NK-92 treated with Interleukin-12 subunit alpha and Interleukin-12 subunit beta, amount 100 ng/mL, for 24 hours (cell line): Measurements from ENCODE around the gene KLK2.
"Not testable (repeated sequence)": the region's sequence is repeated elsewhere in the genome, so short reads cannot be mapped to it uniquely, and the experiment has no call there.

Experiments used
- DNase-seq: peaks from one replicate; lab custom pipeline; 2025; lab: John Stamatoyannopoulos, UW

KLK2 gene

DNA sequence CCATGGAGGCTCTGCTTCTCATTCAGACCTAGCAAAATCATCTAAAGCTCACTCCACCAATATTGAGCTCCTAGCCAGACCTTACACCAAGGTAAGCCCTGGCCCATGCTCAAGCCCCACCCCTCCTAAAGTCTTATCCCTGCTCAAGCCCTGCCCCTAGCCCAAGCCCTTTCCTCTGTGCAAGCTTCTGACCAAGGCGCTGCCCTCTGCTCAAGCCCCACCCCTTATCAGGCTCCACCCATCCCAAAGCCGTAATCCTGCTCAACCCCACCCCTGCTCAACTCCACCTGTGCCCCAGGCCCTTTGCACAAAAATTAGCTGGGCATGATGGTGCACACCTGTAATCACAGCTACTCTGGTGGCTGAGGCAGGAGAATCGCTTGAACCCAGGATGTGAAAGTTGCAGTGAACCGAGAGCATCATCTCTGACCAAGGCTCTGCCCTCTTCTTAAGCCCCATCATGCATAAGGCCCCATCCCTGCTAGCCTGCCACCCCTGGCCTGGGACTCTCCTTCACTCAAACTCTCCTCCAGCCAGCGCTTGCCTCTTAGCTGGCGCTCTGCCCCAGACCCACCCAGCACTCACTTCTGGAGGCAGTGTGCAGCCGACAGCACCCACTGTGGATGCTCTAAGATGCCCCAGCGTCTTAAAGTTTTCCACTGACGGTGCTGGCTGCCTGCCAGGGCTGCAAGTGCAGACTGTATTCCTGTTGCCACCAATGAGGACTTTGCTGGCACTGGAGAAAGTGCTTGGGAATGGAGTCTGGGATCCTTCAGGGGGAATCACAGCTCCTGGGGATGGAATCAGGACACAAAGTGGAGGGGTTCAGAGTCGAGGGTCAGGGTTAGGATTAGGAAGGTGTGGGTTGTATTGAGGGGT, 21.5 kb downstream of the KLK2 start:
- DNase-seq = no peak

DNA sequence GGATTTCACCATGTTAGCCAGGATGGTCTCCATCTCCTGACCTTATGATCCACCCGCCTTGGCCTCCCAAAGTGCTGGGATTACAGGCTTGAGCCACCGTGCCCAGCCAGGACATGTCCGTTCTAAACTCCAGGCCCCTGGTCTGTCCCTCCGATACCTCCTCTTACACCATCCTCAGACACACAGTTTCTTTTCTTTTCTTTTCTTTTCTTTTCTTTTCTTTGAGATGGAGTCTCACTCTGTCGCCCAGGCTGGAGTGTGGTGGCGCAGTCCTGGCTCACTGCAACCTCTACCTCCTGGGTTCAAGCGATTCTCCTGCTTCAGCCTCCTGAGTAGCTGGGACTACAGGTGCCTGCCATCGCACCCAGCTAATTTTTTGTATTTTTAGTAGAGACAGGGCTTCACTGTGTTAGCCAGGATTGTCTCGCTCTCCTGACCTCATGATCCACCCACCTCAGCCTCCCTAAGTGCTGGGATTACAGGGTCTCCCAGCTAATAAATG, 22.9 kb downstream of the KLK2 start:
- DNase-seq = not testable (repeated sequence)

- peak; percentile 73 for DNase-seq
These were observed 23.5 kb downstream of the KLK2 start for GRCh38 chr19:50896591-50897190.

GRCh38 chr19:50897191-50897607, 24.0 kb downstream of the KLK2 start:
- no peak for DNase-seq

GRCh38 chr19:50897612-50898011, 24.4 kb downstream of the KLK2 start:
- DNase-seq = no peak

DNA sequence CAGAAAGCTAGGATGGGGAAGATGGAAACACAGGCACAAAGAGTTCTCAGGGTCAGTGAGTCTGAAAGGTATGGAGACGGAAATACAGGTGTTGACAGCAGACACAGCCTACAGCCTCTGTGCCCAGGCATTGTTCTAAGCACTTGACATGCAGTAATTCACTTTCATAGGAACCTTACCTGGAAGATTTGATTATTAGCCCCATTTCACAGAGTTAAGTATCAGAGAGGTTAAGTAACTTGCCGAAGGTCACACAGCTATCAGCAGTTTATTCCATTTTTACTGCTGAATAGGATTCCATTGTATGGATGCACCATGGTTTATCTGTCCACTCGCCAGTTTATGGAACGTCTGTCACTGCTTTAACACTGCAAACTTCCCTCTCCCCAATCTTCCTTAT, 24.8 kb downstream of the KLK2 start:
- DNase-seq = no peak

- no peak for DNase-seq
These were observed 26.3 kb downstream of the KLK2 start for GRCh38 chr19:50899569-50899968.

DNA sequence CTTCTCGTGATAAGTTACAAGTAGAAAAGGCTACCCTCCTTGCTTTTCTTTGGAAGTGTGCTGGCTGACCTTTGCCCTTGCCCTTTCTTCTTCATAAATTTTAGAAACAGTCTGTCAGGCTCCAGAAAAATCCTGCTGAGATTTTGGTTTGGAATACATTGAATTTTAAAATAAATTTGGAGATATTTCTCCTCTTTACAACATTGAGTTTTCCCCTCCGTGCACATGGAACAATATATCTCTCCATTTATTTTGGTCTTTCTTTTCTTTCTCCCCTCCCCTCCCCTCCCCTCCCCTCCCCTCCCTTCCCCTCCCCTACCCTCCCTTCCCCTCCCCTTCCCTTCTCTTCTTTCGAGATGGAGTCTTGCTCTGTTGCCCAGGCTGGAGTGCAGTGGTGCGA, 29.4 kb downstream of the KLK2 start:
- no peak for DNase-seq

DNA sequence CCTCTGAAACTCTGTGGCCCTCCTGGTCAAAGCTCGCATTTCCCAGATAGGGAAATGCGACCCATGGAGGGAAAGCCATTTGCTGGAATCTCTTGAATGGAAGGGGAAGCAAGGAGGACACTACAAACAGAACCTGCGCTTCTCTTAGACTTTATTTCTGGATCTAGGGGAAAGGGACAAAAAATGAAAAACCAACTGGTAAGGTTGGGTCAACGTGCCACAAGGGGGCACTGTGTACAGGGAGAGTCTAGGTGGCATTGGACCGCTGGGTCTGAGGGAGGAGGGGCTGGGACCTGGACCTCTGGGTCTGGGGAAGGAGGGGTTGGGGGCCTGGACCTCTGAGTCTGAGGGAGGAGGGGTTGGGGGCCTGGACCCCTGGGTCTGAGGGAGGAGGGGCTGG, 33.0 kb downstream of the KLK2 start:
- no peak for DNase-seq

- DNase-seq = no peak
These were observed 35.1 kb downstream of the KLK2 start for GRCh38 chr19:50908336-50908735.

DNA sequence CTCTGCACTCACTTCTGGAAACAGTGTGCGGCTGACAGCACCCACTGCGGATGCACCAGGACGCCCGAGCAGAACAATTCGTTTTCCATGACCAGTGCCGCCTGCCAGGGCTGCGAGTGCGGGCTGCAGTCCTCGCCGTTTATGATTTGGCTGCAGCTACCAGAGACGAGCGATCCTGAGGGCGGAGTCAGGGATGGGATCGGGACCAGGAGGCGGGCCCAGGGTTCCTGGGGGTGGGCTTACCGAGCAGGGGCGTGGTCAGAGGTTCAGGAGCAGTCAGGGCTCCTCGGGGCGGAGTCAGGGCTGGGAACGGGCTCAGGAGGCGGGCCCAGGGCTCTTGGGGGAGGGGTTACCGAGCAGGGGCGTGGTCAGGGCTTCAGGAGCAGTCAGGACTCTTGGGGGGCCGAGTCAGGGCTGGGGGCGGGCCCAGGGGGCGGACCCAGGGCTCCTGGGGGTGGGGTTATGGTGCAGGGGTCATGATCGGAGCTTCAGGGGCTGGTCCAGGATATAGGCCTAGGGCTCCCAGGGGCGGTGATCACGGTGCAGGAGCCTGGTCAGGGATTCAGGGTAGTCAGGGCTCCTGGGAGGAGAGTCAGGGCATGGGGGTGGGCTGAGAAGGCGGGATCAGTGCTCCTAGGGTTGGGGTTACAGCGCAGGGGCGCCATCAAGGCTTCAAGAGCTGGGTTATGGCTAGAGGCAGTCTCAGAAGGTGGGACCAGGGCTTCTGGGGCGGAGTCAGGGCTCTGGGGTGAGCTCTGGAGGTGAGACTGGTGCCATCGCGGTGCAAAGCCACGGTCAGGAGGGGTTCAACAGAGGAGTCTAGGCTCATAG, 36.2 kb downstream of the KLK2 start:
- no peak for DNase-seq

GRCh38 chr19:50910722-50911121, 37.5 kb downstream of the KLK2 start:
- DNase-seq = no peak

DNA sequence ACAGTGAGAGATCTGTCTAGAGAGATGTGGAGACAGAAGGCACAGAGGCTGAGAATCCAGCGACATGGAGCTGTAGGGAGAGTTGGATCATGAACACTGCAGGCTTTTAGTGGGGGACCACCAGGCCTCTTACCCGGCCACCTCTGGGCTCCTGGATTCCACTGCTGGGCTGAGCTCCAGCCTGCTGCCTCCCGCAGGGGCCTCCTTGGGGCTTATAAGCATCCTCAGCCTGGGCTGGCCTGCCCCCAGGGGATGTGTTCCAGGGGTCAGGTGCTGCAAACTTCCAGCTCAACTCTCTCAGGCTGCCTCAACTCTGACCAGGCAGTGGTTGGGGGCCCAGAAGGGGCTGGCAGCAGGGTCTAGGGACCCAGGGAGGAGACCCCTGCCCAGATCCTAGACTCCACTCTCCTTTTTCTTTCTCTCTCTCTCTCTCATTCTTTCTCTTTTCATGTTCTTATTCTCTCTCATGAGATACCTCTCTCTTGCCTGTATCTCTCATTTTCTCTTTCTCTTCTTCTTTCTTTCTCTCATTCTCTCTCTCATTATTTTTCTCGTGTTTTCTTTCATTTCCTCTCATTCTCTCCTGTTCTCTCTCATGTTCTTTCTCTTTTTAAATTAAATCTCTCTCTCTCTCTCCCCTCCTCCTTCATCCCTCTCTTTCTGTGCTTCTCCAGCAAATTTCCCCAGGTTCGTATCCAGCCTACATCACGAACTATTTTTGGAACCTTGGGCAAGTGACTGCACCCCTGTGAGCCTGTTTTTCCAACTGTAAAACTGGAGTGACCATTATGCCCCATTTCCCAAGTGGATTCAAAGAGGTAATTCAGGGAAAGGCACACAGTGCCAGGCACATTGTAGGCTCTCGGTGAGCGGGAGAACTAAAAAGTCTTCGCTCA, 38.2 kb downstream of the KLK2 start, which contains the start of gene KLK4:
Gene KLK4, minus strand, starts transcription at position 190 of the 896 bp plus-strand sequence. CDS start 657 bp downstream, outside the sequence.
- no peak for DNase-seq

GRCh38 chr19:50912102-50912599, 38.9 kb downstream of the KLK2 start:
- no peak for DNase-seq

- no peak for DNase-seq
These were observed 39.8 kb downstream of the KLK2 start for GRCh38 chr19:50912727-50913716.

DNA sequence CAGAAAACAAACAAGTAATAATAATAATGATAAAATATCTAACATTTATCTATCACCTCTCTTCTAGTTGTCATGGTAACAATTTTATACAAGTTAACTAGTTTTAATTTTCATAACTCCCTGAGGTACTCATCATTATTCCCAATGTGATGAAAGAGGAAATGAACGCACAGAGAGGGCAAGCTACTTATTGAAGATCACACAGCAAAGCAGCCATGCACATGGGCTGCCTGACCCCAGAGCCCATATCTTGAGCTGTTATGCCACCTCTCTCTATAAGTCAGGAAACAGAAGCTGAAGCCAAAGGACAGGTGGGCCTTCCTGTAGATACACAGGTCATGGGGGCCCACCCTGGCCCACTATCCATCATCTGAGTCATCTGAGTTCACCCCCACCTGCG, 42.8 kb downstream of the KLK2 start:
- DNase-seq = no peak

GRCh38 chr19:50921426-50922316, 48.4 kb downstream of the KLK2 start:
- no peak for DNase-seq

- DNase-seq = peak; percentile 68
These were observed 49.1 kb downstream of the KLK2 start for GRCh38 chr19:50922317-50922853.

- DNase-seq = no peak
These were observed 51.3 kb downstream of the KLK2 start for GRCh38 chr19:50924586-50924985.
